HG03103 (cell line): ENCODE results near the gene TSKU.
"Not testable (repeated sequence)": the region's sequence is repeated elsewhere in the genome, so short reads cannot be mapped to it uniquely, and the experiment has no call there.

Experiments
- ATAC-seq: cut with Tn5 transposase; IDR thresholded peaks from one replicate; pipeline ENCODE4 v1.9.1; 2021; ENCODE audit warnings: low read depth; ENCODE audit not compliant: unreplicated experiment

TSKU gene

DNA sequence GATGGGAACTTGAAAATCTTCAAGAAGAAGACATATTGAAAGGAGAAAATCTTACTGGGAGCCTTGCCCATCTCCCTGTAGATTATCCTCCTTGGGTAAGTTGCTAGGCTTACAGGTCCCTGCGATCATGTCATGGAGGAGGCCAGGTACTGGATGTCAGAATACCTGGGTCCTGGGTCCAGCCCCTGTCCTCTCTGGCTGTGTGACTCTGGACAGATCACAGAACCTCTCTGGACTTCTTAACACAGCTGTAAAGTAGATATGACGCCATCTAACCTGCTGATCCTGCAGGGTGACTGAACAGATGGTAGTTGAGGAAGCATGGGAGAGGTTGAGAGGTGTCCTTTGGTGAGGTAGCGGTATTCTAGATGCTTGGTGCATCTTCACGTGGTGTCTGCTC, 4.1 kb downstream of the TSKU start:
- no peak for ATAC-seq

DNA sequence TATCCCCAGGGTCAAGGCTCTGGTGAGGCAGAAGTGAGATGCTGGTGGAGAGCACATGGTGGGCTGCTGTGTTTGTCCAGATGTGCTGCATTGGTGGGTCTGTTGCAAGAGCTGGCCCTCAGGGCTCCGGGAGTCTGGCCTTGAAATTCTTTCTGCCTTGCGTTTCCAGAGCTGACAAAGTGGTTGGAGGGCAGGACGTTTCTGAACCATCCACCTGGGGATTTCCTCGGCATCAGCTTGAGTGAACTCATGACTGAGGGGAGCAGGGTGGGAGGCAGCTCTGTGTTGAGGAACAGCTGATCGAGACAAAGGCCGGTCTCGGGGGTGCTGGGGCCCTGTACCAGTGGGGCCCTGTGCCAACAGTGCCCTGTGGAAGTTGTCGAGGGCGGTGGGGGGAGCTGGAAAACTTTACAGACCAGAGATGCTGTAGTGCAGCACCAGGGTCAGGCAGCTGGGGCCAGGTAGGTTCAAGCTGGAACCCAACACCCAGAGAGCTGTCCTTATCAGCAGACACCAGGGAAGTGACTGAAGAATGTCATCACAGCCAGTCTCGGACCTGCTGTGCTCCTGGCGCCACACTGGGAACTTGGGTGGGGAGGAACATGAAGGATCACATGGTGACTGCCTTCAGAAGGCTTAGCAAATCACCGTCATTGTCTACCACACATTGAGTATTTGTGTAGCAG, 4.9 kb downstream of the TSKU start:
- ATAC-seq, result no peak

DNA sequence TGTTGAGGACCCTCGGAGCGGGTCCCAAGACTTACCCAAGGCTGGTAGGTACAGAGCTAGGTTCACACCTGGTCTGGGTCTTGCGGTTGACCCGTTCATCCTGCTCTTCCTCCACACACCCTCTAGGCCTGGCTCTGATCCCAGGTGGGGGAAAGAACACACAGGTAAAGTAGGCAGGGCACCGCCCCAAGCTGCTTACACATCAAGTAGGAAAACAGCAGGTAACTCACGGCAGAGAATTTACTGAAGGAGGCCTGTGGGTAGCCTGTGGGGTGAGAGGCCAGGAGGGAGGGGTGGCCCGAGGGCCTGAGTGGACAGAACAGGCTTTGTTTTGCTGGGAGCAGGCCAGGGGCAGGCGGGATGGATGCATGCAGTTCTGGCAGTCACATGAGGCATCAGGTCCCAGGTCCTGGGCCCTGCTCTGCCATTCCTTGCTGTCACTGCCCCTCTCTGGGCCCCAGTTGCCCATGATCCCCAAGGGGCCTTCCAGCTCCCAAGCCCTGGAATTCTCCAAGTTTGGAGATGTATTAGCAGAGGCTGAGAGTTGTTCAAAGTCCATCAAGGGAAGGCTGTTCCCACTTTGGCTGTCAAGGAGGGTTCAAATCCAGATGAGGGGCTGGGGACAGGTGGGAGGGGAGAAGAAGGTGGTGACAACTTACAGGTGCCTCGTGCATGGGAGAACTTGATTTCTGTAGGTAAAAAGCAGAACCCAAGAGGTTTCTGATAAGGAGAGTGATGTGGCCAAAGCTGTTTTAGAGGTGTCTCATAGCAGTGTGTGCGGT, 5.7 kb downstream of the TSKU start:
- no peak for ATAC-seq

DNA sequence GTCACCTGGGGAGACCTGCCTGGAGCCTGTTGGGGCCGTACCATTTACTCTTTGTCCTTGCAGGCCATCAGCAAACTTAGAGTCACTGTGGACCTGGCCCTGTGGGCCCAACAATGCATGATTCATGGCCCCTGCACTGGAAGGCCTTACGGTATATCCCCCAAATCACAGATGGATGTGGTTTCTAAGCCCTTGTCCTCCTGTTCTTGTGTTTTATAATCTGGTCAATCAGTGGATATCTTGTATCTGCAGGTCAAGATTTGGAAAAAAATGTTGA, 6.2 kb downstream of the TSKU start:
- ATAC-seq, result no peak

DNA sequence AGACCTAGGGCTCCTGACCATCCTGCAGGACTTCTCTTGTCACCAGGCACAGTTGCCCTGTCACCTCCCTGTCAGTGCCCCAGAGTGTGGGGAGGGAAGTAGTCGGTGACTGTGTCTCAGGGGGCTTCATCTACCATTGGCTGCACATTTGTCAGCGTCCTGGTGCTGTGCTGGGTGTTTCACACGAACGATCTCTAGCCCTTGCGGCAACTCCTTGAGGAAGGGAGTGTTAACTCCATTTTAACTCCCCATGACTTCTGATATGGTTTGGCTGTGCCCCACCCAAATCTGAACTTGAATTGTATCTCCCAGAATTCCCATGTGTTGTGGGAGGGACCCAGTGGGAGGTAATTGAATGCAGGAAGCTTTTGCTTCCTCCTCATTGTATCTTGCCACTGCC, 7.1 kb downstream of the TSKU start:
- no peak for ATAC-seq

DNA sequence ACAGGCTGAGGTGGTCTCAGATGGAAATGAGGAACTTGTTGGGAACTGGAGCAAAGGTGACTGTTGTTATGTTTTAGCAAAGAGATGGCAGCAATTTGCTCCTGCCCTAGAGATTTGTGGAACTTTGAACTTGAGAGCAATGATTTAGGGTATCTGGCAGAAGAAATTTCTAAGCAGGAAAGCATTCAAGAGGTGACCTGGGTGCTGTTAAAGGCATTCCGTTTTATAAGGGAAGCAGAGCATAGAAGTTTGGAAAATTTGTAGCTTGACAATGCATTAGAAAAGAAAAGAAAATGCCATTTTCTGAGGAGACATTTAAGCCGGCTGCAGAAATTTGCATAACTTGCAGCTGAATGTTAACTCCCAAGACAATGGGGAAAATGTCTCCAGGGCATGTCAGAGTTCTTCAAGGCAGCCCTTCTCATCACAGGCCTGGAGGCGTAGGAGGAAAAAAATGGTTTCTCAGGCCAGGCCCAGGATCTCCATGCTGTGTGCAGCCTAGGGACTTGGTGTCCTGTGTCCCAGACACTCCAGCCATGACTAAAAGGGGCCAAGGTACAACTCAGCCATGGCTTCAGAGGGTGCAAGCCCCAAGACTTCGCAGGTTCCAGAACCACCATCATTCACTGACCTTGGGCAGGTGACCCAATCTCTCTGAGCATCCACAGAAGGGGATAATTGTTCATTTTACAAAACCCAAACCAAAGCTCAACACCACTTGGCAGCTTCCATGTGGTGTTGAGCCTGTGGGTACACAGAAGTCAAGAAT, 8.0 kb downstream of the TSKU start:
- ATAC-seq, result not testable (repeated sequence)

DNA sequence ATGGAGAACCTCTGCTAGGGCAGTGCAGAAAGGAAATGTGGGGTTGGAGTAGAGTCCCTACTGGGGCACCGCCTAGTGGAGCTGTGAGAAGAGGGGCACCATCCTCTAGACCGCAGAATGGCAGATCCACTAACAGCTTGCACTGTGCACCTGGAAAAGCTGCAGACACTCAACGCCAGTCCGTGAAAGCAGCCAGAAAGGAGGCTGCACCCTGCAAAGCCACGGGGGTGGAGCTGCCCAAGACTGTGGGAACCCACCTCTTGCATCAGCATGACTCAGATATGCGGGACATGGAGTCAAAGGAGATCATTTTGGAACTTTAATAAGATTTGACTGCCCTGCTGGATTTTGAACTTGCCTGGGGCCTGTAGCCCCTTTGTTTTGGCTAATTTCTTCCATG, 8.7 kb downstream of the TSKU start:
- no peak for ATAC-seq

DNA sequence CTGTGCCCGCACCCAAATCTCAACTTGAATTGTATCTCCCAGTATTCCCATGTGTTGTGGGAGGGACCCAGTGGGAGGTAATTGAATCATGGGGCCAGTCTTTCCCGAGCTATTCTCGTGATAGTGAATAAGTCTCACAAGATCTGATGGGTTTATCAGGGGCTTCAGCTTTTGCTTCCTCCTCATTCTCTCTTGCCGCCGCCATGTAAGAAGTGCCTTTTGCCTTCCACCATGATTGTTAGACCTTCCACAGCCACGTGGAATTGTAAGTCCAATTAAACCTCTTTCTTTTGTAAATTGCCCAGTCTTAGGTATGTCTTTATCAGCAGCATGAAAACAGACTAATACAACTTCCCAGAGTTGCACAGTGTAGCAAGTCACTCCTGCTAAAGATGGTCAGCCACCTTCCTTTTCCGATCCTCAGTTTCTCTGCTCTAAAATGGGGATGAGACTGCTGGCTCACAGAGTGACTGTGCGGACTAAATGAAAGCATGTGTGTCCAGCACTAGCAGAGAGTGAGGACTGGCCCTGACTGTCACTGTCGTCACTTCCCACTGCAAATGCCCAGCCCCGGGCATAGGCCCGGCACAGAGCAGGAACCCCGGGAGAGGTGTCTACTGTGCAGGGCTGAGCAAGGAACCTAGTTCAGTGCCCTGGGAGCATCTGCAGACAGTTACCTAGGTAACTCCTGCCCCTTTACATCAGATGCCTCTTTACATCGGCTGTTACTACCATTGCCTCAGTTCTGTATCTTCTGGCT, 9.5 kb downstream of the TSKU start:
- ATAC-seq, result no peak

DNA sequence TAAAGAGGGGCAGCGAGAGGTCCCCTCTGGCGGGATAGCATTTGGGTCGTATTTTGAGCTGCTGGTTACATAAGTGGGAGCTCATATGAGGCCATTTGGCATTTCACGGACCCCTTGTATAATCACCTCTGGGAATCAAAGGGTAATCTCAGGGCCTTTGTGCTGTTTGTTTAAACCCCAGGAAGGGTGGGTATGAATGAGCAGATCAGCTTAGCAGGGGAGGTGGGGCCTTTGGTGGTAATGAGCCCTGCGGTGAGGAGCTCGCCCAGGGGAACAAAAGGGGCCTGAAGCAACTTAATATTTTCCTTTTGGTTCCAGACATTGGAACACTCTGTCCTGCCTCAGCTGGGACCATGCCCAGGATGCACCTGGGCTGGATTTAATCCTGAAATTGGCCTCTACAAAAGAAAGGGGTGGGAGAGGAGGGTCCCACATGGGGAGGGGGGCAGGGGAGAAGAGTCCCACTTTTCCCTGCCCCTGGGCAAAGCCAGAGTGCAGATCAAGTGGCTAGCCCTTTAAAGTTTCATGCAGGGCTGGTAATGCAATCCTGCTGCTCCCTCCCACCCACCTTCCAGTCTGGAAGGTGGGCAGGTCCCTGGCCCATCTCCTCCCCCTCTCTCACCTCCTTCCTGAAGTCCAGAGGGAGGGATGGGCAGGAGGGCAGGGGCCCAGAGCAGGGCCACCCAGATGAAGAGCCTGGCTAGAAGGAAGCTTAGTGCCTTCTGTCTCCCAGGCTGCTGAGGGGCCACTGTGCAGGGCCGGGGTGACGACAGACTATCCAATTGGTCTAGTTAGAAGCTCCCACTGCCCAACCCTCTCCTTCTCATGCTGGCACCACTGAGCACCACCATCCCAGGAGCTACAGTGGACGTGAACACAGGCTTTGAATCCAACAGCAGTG, 10.5 kb downstream of the TSKU start:
- ATAC-seq, result no peak

DNA sequence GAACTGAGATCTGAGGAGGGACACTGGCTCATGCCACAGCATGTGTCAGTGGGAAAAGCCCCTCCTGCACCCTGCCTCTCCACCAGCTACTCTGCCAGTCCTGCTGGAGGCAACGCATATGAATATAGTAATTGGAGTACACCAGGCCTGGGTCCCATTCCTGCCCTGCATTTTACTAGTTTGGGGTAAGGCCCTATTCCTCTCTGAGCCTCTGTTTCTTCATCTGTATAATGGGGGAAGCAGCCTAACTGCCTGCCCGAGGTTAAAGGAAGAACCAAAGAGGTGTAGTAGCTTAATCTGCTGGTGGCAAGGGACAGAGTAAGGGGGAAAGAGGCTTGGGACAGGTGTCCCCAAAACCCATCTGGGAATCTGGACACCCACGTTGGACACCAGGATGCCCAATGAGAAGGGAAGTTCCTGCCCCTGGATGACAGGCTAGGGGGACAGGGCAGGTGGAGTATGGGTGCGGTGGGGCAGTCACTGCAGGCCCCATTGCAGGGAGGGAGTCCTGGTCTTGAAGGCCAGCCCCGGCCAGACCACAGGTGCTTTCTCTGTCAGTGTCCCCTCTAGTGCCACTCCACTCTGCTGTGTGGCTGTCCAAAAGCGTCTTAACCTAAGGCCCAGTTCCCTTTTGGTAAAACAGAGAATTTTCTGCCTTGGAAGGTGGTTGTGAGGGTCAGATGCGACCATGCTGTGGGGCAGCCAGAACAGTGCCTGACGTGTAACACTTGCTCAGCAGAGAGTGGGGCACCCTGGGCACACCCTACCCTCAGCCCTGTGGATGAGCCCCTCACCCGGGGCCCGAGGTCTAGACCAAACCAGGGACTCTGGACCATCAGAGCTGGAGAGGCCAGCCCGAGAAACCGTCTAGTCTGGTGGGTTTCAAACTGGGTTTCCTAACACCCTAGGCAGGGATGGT, 11.5 kb downstream of the TSKU start:
- ATAC-seq, result no peak

DNA sequence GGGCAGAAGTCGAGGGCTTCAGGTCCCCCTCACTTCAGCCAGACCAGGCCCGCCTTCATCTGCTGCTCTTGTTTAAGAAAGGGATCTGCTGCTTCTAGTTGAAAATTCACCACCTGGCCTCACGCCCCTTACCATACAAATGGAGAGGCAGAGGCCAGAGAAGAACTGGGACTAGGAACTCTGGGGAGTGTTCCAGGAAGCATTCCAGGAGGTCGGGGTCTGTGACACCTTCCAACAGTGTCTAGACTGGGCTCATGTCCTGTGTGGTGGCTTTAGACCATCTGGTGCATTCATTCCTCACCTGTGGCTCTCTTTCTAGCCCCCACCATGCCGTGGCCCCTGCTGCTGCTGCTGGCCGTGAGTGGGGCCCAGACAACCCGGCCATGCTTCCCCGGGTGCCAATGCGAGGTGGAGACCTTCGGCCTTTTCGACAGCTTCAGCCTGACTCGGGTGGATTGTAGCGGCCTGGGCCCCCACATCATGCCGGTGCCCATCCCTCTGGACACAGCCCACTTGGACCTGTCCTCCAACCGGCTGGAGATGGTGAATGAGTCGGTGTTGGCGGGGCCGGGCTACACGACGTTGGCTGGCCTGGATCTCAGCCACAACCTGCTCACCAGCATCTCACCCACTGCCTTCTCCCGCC, 12.3 kb downstream of the TSKU start:
- ATAC-seq, result no peak

DNA sequence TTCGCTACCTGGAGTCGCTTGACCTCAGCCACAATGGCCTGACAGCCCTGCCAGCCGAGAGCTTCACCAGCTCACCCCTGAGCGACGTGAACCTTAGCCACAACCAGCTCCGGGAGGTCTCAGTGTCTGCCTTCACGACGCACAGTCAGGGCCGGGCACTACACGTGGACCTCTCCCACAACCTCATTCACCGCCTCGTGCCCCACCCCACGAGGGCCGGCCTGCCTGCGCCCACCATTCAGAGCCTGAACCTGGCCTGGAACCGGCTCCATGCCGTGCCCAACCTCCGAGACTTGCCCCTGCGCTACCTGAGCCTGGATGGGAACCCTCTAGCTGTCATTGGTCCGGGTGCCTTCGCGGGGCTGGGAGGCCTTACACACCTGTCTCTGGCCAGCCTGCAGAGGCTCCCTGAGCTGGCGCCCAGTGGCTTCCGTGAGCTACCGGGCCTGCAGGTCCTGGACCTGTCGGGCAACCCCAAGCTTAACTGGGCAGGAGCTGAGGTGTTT, 12.8 kb downstream of the TSKU start:
- ATAC-seq, result no peak

DNA sequence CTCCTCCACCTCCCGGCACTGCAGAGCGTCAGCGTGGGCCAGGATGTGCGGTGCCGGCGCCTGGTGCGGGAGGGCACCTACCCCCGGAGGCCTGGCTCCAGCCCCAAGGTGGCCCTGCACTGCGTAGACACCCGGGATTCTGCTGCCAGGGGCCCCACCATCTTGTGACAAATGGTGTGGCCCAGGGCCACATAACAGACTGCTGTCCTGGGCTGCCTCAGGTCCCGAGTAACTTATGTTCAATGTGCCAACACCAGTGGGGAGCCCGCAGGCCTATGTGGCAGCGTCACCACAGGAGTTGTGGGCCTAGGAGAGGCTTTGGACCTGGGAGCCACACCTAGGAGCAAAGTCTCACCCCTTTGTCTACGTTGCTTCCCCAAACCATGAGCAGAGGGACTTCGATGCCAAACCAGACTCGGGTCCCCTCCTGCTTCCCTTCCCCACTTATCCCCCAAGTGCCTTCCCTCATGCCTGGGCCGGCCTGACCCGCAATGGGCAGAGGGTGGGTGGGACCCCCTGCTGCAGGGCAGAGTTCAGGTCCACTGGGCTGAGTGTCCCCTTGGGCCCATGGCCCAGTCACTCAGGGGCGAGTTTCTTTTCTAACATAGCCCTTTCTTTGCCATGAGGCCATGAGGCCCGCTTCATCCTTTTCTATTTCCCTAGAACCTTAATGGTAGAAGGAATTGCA, 13.5 kb downstream of the TSKU start:
- ATAC-seq, result no peak

DNA sequence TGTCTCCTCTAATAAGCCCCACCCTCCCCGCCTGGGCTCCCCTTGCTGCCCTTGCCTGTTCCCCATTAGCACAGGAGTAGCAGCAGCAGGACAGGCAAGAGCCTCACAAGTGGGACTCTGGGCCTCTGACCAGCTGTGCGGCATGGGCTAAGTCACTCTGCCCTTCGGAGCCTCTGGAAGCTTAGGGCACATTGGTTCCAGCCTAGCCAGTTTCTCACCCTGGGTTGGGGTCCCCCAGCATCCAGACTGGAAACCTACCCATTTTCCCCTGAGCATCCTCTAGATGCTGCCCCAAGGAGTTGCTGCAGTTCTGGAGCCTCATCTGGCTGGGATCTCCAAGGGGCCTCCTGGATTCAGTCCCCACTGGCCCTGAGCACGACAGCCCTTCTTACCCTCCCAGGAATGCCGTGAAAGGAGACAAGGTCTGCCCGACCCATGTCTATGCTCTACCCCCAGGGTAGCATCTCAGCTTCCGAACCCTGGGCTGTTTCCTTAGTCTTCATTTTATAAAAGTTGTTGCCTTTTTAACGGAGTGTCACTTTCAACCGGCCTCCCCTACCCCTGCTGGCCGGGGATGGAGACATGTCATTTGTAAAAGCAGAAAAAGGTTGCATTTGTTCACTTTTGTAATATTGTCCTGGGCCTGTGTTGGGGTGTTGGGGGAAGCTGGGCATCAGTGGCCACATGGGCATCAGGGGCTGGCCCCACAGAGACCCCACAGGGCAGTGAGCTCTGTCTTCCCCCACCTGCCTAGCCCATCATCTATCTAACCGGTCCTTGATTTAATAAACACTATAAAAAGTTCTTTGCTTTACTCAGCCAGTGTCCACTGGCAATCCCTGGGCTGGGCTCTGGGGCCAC, 14.4 kb downstream of the TSKU start:
- ATAC-seq, result no peak

DNA sequence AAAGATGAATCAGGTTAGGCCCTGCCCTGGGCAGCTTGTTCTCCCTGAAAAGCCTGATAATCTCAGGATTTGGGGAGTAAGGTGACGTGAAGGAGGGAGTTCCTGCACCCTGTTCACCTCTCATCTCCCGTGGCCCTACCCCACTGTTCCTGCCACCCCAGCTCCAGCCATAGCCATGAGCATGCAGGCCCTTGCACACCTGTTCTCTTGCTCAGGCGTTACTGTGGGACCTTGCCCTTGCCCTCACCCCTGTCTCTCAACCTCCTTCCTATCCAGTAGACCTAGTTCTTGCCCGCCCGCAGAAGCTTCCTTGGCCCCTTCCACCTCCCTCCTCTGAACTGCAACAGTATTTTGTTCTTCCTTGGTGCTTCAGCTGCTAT, 15.0 kb downstream of the TSKU start:
- ATAC-seq, result no peak

DNA sequence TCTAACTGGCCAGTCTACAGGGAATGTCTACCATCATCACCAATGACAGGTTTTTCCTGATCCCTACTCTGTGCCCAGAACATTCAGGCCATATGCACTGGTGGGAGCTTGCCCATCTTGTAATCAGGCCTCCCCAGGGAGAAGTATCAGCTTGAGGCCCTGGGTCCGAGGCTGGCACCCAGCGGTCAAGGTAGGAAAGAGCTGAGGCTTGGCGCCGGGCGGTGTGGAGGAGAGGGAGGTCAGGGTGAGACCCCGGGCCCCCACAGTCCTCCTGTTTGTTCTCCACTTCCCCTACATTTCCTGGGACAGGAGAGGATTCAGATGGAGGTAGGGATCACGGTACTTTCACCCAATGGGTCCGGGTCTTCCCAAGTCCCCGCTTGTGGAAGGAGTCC, 15.5 kb downstream of the TSKU start:
- ATAC-seq, result no peak
